Smooth muscle cell (in vitro differentiated cells): ENCODE results near the gene PLK3. TPM values are rescaled to one million over a fixed set of nuclear protein-coding genes. Genes with fewer than 3 reads are reported as not detected.
"Not testable (repeated sequence)": the region's sequence is repeated elsewhere in the genome, so short reads cannot be mapped to it uniquely, and the experiment has no call there.

Experiments used
- DNase-seq: peaks from one replicate; lab custom pipeline; 2025; ENCODE audit not compliant: unreplicated experiment; lab: John Stamatoyannopoulos, UW
- H2AFZ ChIP-seq: fragments of 200-600 bp; sonication (generic); 2 replicates; pipeline ENCODE4 v1.6.0; 2016; ENCODE audit warnings: antibody characterized with exemption, low read depth, mild to moderate bottlenecking
- H3F3A ChIP-seq: fragments of 200-600 bp; sonication (generic); 2 replicates; pipeline ENCODE4 v1.6.0; 2017; ENCODE audit warnings: antibody characterized with exemption, low read depth
- H3K27ac ChIP-seq: fragments of 200-600 bp; sonication (generic); 2 replicates; pipeline ENCODE4 v1.5.1; 2016; ENCODE audit warnings: low read depth, mild to moderate bottlenecking
- H3K27me3 ChIP-seq: fragments of 200-600 bp; sonication (generic); 2 replicates; pipeline ENCODE4 v1.6.1; 2016; ENCODE audit warnings: low read depth, mild to moderate bottlenecking
- H3K36me3 ChIP-seq: fragments of 200-600 bp; sonication (generic); 2 replicates; pipeline ENCODE4 v1.5.1; 2016; ENCODE audit warnings: low read depth
- H3K4me1 ChIP-seq: fragments of 200-600 bp; sonication (generic); 2 replicates; pipeline ENCODE4 v1.5.1; 2016; ENCODE audit warnings: low read depth
- H3K4me2 ChIP-seq: fragments of 200-600 bp; sonication (generic); 2 replicates; pipeline ENCODE4 v1.6.0; 2016; ENCODE audit warnings: mild to moderate bottlenecking
- H3K4me3 ChIP-seq: fragments of 200-600 bp; sonication (generic); 2 replicates; pipeline ENCODE4 v1.5.1; 2016; ENCODE audit warnings: mild to moderate bottlenecking
- H3K79me2 ChIP-seq: fragments of 200-600 bp; sonication (generic); 2 replicates; pipeline ENCODE4 v1.6.0; 2016; ENCODE audit warnings: low read depth, mild to moderate bottlenecking
- H3K9ac ChIP-seq: fragments of 200-600 bp; sonication (generic); 2 replicates; pipeline ENCODE4 v1.6.0; 2016; ENCODE audit warnings: low read depth
- H3K9me3 ChIP-seq: fragments of 200-600 bp; sonication (generic); replicated peaks from 2 replicates; pipeline ENCODE4 v1.5.1; 2016; ENCODE audit warnings: low read depth
- H4K20me1 ChIP-seq: fragments of 200-600 bp; sonication (generic); 2 replicates; pipeline ENCODE4 v1.6.0; 2016; ENCODE audit warnings: low read depth
- WGBS: methylation state at CpG from one replicate; pipeline ENCODE4 v1.1.7; 2016; ENCODE audit warnings: low lambda C conversion rate; 5-methylcytosine and 5-hydroxymethylcytosine counted together
- polyA plus RNA-seq: library from polyadenylated mRNA; unstranded; fragments of >200 nt; fragmentation: Nextera tagmentation; extraction: Ambion mirVana; gene quantifications from 2 replicates; pipeline ENCODE4 v1.2.1, GENCODE V29; 2016
- total RNA-seq: library from RNA; depleted of rRNA; stranded (reverse); fragments of >200 nt; gene quantifications from 2 replicates; pipeline ENCODE4 v1.2.3, GENCODE V29; 2014
- TF ChIP-seq, protein P1 (sequence below): fragments of 200-600 bp; sonication (generic); IDR thresholded peaks from 2 replicates; pipeline ENCODE4 v1.5.1; 2017; ENCODE audit warnings: borderline replicate concordance, mild to moderate bottlenecking, antibody characterized with exemption; ENCODE audit not compliant: insufficient read depth, poor library complexity, severe bottlenecking

PLK3 gene
- total and polyA plus RNA-seq, 2 experiments from 2014 or later: 39.7 to 42.0 TPM

DNA sequence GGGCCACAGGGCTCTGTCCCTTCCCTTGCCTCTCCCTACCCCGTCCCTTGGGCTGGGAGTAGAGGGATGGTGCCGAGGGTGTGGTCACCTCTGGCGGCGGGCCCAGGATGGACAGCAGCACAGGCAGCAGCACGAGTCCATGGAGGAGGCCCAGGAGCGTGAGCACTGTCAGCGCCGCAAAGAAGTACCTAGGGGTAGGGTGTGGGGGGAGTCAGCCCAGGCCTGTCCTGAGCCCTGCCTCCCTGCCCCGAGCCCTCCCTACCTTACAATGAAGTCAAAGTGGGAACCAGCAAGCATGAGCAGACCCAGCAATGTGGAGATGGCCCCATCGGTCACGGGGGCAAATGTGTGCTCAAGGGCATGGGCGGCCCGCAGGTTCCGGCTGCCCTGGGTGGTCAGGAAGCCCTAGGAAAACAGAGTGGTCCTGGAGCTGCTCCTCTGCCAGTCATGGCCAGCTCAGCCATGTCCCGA lies 22.8 kb downstream of the PLK3 start:
- H3K79me2 ChIP-seq: no peaks in the 10 kb centered on the region
- no peak overlapping the region for H3K4me3 ChIP-seq
- H3K27ac ChIP-seq: no peak overlapping the region
- no peak for DNase-seq
- H3K9ac ChIP-seq: no peak overlapping the region
- no peak overlapping the region for H3K4me2 ChIP-seq
- TF ChIP-seq, protein P1, sequence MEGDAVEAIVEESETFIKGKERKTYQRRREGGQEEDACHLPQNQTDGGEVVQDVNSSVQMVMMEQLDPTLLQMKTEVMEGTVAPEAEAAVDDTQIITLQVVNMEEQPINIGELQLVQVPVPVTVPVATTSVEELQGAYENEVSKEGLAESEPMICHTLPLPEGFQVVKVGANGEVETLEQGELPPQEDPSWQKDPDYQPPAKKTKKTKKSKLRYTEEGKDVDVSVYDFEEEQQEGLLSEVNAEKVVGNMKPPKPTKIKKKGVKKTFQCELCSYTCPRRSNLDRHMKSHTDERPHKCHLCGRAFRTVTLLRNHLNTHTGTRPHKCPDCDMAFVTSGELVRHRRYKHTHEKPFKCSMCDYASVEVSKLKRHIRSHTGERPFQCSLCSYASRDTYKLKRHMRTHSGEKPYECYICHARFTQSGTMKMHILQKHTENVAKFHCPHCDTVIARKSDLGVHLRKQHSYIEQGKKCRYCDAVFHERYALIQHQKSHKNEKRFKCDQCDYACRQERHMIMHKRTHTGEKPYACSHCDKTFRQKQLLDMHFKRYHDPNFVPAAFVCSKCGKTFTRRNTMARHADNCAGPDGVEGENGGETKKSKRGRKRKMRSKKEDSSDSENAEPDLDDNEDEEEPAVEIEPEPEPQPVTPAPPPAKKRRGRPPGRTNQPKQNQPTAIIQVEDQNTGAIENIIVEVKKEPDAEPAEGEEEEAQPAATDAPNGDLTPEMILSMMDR: no peak
- no peaks in the 10 kb centered on the region for H3K36me3 ChIP-seq
- no peaks in the 10 kb centered on the region for H4K20me1 ChIP-seq
- H3K4me1 ChIP-seq: peaks cover 15% of the 10 kb centered on the region
- no peaks in the 10 kb centered on the region for H3K27me3 ChIP-seq
- 96% methylated on average over 15 of the region's 15 CpGs for WGBS
- H2AFZ ChIP-seq: no peak overlapping the region
- no peaks in the 10 kb centered on the region for H3K9me3 ChIP-seq
- peaks cover 3% of the 10 kb centered on the region for H3F3A ChIP-seq

DNA sequence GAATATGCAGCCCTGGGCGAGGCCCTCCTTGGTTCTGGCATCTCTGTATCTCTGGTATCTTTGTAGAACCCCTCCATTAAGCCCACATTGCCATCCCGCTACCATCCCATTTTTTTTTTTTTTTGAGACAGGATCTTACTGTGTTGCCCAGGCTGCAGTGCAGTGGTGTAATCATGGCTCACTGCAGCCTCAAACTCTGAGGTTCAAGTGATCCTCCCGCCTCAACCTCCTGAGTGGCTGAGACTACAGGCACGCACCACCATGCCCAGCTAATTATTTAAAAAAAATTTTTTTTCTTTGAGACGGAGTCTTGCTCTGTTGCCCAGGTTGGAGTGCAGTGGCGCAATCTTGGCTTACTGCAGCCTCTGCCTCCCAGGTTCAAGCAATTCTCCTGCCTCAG lies 24.2 kb downstream of the PLK3 start:
- DNase-seq, H3K4me3 ChIP-seq, H3K4me1 ChIP-seq, H3K9me3 ChIP-seq, H3F3A ChIP-seq, H3K79me2 ChIP-seq, H3K36me3 ChIP-seq, H3K27me3 ChIP-seq, H3K27ac ChIP-seq, H2AFZ ChIP-seq, H3K4me2 ChIP-seq, H3K9ac ChIP-seq, H4K20me1 ChIP-seq: not testable (repeated sequence)
- 98% methylated on average over 6 of the region's 6 CpGs for WGBS

DNA sequence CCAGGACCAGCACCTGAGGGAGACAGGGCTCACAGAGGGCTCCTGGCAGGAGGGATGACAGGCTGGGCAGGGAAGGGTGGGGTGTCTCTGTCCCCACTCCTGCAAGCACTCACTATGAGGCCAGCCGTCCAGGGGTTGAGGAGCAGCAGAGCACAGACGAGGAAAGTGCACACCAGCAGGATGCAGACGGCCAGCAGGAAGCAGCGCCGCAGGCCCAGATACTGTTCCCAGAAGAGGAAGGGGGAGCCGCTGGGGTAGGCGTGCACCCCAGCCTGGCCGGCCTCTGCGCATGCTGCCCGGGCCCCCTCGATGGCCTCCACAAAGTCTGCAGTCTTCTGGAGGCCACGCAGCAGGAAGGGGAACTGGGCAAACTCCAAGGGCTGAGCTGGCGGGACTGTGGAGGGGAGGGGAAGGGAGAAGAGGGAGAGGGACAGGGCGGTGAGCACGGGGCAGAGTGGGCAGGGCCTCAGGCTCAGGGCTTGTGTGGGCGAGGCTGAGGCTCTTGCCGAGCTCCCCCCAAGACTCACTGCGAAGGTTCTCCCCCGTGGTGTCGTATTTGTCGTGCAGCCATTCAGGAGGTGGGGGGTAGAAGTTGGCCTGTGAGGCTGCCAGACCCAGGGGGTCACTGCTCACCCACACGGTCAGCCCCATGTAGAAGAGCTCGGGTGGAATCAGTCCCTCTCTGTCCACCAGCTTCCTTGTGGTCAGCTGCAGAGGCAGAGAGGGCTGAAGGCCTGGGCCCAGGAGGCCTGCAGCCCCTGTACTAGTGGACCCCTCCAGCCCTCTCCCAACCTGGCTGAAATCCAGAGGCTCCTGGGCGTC lies 26.4 kb downstream of the PLK3 start:
- Histone ChIP-seq H3K27me3 (no peaks in the 10 kb centered on the region), H3F3A (no peaks in the 10 kb centered on the region), H3K27ac (no peak overlapping the region), H3K36me3 (no peaks in the 10 kb centered on the region), H4K20me1 (no peaks in the 10 kb centered on the region), H3K9ac (no peak overlapping the region), H3K4me2 (no peak overlapping the region), H3K4me3 (no peak overlapping the region), H3K9me3 (no peaks in the 10 kb centered on the region), H2AFZ (no peak overlapping the region), H3K4me1 (no peaks in the 10 kb centered on the region), H3K79me2 (no peaks in the 10 kb centered on the region)
- 88% methylated on average over 20 of the region's 24 CpGs for WGBS
- TF ChIP-seq, protein P1: no peak
- no peak for DNase-seq

DNA sequence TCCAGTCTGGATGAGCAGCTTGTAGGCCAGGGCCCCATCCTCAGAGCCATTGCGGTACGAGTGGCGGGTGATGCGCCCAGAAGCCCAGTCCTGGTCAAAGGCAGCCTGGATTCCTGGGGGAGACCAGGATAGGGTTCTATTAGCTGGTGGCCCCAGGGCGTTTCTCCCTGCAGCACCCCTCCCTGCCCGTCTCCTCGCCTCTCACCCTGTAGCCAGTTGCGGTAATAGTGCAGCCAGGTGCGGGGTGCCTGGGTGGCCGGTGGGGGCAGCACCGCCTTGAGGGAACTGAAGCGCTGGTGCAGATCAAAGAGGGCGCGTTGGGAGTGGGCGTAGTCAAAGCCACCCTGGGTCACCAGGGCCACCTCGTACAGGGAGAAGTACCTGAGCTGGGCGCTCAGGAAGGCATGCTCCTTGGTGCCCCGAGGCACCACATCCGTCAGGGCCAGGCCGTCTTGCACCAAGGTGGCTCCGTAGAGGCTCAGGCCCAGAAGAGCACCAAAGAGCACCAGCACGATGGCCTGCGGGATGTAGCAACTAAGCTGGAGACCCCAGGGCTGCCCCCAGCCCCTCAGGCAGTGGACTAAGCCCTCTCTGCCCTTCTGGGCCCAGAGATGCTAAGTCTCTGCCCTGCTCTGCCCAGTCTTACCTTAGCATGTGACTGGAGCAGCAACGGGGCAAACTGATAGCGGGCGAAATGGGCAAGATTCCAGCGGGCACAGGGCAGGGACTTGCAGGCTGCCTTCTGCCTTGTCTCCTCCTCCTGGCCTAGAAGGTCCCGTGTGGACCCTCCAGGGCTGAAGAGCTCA lies 27.2 kb downstream of the PLK3 start:
- Histone ChIP-seq H3K27ac (no peak overlapping the region), H3F3A (no peaks in the 10 kb centered on the region), H3K9ac (no peak overlapping the region), H3K9me3 (no peaks in the 10 kb centered on the region), H3K36me3 (no peaks in the 10 kb centered on the region), H3K4me1 (no peaks in the 10 kb centered on the region), H2AFZ (no peak overlapping the region), H4K20me1 (no peaks in the 10 kb centered on the region), H3K27me3 (no peaks in the 10 kb centered on the region), H3K79me2 (no peaks in the 10 kb centered on the region), H3K4me2 (no peak overlapping the region), H3K4me3 (no peak overlapping the region)
- no peak for DNase-seq
- TF ChIP-seq, protein P1: no peak
- 85% methylated on average over 28 of the region's 28 CpGs for WGBS
